HCT116 (cell line): ENCODE measurements around the gene C11orf58.

Source experiments
- CBX3 ChIP-seq: IDR thresholded peaks from 2 replicates; pipeline ENCODE4 v1.6.1; 2012; ENCODE audit warnings: low read depth
- CEBPB ChIP-seq: IDR thresholded peaks from 2 replicates; pipeline ENCODE4 v1.6.1; 2012; ENCODE audit warnings: low read depth
- ELF1 ChIP-seq: IDR thresholded peaks from 2 replicates; pipeline ENCODE4 v1.6.1; 2012; ENCODE audit warnings: low read depth, borderline replicate concordance
- EZH2 ChIP-seq: fragments of 200-600 bp; sonication (generic); IDR thresholded peaks from 2 replicates; pipeline ENCODE4 v1.6.1; 2017; ENCODE audit warnings: antibody characterized with exemption, mixed run types
- EZH2phosphoT487 ChIP-seq: fragments of 200-600 bp; IDR thresholded peaks from 2 replicates; pipeline ENCODE4 v1.6.1; 2018; ENCODE audit warnings: antibody characterized with exemption, borderline replicate concordance
- JUND ChIP-seq: IDR thresholded peaks from 2 replicates; pipeline ENCODE4 v1.6.1; 2012
- POLR2A ChIP-seq: IDR thresholded peaks from 2 replicates; pipeline ENCODE4 v1.7.0; 2011; ENCODE audit warnings: borderline replicate concordance; ENCODE audit not compliant: insufficient read depth, insufficient read length; ENCODE audit errors: extremely low read depth
- POLR2AphosphoS5 ChIP-seq: IDR thresholded peaks from 2 replicates; pipeline ENCODE4 v1.6.1; 2011; ENCODE audit warnings: mild to moderate bottlenecking, low read depth, low read length, moderate library complexity
- SRF ChIP-seq: IDR thresholded peaks from 2 replicates; pipeline ENCODE4 v1.6.1; 2012; ENCODE audit warnings: low read depth
- YY1 ChIP-seq: IDR thresholded peaks from 2 replicates; pipeline ENCODE4 v1.6.1; 2011; ENCODE audit warnings: low read length, low read depth, moderate library complexity, mild to moderate bottlenecking; ENCODE audit not compliant: insufficient replicate concordance; ENCODE audit errors: extremely low read depth
- ZFX ChIP-seq: fragments of 450-650 bp; IDR thresholded peaks from 2 replicates; pipeline ENCODE4 v1.6.1; 2017
- TF ChIP-seq, protein P1 (sequence below), 3 experiments: fragments of 200-600 bp in 1 of 3; sonication (generic) in 1 of 3; IDR thresholded peaks in 2 of 3; conservative IDR thresholded peaks in 1 of 3; 2 replicates each; pipeline ENCODE4 v1.5.1; 2012 to 2017; ENCODE audit warnings: low read depth in 2 of 3, low read length in 2 of 3, antibody characterized with exemption in 1 of 3, borderline replicate concordance in 1 of 3, control low read depth in 1 of 3, mild to moderate bottlenecking in 1 of 3, mixed read lengths in 1 of 3, mixed run types in 1 of 3, moderate library complexity in 1 of 3; ENCODE audit not compliant: insufficient read depth in 1 of 3
- TF ChIP-seq, protein P2 (sequence below): IDR thresholded peaks from 2 replicates; pipeline ENCODE4 v1.6.1; 2012
- TF ChIP-seq, protein P3 (sequence below): IDR thresholded peaks from 2 replicates; pipeline ENCODE4 v1.6.1; 2012; ENCODE audit warnings: low read depth

DNA sequence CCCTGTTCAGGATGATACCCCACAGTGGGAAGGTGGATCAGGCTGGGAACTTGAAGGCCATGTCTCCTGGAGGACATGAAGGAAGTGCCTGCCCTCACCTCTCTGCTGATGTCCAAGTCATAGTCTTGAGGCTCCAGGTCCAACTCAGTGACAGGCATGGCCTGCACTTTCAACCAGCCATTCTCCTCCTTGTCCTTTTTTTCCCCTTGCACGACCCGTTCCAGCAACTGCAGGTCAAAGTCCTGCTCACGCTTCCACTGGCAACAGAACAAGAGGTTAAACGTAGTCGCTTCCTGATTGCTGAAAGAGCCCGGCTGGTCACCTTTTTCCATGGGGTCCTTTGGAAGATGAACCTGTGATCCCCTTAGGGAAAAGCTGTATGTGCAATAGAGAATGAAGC, 47.7 kb downstream of the C11orf58 start:
- TF ChIP-seq, protein P1, sequence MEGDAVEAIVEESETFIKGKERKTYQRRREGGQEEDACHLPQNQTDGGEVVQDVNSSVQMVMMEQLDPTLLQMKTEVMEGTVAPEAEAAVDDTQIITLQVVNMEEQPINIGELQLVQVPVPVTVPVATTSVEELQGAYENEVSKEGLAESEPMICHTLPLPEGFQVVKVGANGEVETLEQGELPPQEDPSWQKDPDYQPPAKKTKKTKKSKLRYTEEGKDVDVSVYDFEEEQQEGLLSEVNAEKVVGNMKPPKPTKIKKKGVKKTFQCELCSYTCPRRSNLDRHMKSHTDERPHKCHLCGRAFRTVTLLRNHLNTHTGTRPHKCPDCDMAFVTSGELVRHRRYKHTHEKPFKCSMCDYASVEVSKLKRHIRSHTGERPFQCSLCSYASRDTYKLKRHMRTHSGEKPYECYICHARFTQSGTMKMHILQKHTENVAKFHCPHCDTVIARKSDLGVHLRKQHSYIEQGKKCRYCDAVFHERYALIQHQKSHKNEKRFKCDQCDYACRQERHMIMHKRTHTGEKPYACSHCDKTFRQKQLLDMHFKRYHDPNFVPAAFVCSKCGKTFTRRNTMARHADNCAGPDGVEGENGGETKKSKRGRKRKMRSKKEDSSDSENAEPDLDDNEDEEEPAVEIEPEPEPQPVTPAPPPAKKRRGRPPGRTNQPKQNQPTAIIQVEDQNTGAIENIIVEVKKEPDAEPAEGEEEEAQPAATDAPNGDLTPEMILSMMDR (IDR thresholded peaks at IDR 0.05 in 2 of 3, conservative IDR thresholded peaks at IDR 0.05 in 1 of 3; ENCODE audit: borderline replicate concordance in 1 of 3, insufficient read depth in 1 of 3, low read depth in 2 of 3, low read length in 2 of 3): no peak
- no peak for TF ChIP-seq ELF1
- TF ChIP-seq EZH2phosphoT487: no peak
- no peak for TF ChIP-seq SRF
- no peak for TF ChIP-seq CBX3
- TF ChIP-seq, protein P2, sequence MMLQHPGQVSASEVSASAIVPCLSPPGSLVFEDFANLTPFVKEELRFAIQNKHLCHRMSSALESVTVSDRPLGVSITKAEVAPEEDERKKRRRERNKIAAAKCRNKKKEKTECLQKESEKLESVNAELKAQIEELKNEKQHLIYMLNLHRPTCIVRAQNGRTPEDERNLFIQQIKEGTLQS: no peak
- TF ChIP-seq, protein P3, sequence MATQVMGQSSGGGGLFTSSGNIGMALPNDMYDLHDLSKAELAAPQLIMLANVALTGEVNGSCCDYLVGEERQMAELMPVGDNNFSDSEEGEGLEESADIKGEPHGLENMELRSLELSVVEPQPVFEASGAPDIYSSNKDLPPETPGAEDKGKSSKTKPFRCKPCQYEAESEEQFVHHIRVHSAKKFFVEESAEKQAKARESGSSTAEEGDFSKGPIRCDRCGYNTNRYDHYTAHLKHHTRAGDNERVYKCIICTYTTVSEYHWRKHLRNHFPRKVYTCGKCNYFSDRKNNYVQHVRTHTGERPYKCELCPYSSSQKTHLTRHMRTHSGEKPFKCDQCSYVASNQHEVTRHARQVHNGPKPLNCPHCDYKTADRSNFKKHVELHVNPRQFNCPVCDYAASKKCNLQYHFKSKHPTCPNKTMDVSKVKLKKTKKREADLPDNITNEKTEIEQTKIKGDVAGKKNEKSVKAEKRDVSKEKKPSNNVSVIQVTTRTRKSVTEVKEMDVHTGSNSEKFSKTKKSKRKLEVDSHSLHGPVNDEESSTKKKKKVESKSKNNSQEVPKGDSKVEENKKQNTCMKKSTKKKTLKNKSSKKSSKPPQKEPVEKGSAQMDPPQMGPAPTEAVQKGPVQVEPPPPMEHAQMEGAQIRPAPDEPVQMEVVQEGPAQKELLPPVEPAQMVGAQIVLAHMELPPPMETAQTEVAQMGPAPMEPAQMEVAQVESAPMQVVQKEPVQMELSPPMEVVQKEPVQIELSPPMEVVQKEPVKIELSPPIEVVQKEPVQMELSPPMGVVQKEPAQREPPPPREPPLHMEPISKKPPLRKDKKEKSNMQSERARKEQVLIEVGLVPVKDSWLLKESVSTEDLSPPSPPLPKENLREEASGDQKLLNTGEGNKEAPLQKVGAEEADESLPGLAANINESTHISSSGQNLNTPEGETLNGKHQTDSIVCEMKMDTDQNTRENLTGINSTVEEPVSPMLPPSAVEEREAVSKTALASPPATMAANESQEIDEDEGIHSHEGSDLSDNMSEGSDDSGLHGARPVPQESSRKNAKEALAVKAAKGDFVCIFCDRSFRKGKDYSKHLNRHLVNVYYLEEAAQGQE: no peak
- no peak for TF ChIP-seq EZH2
- TF ChIP-seq JUND: no peak
- no peak for TF ChIP-seq POLR2AphosphoS5
- TF ChIP-seq CEBPB: no peak
- no peak for TF ChIP-seq POLR2A
- no peak for TF ChIP-seq ZFX
- no peak for TF ChIP-seq YY1
